Lung microvascular endothelial cell (primary cell): ENCODE data around the gene HNRNPUL1. TPM values are rescaled to one million over a fixed set of nuclear protein-coding genes. Genes with fewer than 3 reads are reported as not detected.
A peak's percentile ranks its signal among the peaks of the same experiment; 100 is the strongest.
"Not testable (repeated sequence)": the region's sequence is repeated elsewhere in the genome, so short reads cannot be mapped to it uniquely, and the experiment has no call there.

Experiments
- DNase-seq, 2 donors: peaks; one replicate each; pipeline versions ENCODE4 v3.0.0 to v3.0.0-alpha.2; 2010; ENCODE audit warnings: low read depth in 2 of 2
- total RNA-seq: library from RNA; depleted of rRNA; stranded (reverse); fragments of >200 nt; gene quantifications from 2 replicates; pipeline ENCODE4 v1.2.1, GENCODE V29; 2014

Gene HNRNPUL1
- total RNA-seq, 1 donor from 2014 or later = 42.1 TPM

DNA sequence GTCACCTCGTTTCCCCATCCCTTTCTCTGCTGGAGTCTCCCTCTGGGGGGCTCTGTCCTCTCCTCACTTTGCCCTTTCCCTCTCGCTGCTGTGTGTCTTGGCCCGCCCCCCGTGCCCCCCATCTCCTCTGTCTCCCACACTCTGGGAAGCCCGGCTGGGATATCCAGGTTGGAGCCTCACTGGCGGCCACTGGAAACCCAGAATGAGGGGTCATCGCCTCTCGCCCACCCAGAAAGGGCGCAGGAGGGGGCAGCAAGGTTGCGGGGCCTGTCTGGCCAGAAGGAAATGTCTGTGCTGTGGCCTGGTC lies 61.4 kb downstream of the HNRNPUL1 start:
- no peak for DNase-seq

DNA sequence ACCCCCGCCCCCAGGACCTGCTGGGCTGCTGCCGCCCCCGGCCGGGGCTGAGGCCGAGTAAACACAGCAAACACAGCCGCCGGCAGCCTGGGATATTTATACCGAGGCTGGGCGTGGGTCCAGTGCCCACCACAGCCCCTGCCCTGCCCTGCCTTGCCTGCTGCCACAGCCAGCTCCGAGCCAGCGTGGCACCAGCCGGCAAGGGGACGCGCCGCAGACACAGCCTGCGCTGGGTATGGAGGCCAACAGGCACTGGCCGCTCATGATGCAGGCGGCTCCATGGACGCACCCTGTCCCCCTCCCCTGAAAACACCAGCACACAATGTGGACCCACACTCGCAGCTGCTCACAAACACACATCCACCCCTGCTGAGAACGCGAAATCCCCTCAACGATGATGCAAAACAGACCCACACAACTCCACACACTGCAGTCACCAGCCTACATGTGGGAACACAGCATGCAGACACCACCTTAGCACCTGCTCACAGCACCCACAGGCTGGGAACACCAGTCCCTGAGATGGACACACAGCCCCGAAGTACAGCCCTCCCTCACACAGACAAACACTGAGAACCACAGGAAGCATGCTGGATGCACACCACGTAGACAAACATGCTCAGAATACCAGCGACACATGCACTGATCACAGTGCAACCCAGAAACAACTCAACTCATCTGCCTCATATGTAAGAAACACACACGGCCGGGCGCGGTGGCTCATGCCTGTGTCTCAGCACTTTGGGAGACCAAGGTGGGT lies 62.0 kb downstream of the HNRNPUL1 start:
- DNase-seq = peak; percentile 71 to 89

DNA sequence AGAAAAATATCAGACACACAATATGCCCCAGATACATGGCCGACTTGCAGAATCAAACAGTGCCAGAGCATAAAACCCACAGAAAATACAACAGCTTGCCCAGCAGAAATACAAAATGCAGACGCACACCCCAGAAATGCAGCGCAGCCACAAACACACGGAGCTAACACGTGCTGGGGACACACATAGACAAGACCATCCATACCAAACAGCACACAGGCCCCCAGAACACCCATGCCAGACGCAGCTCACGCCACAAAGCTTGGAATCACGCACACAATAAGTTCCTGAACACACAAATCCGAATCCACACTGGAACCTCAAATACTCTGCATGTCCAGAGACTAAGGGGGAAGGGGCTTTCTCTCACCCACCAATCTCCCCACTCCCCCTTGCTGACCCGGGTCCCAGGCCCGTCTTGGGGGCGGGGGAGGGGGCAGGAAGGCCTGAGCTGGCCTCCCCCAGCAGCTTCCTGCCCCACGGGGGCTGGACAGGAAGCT lies 63.0 kb downstream of the HNRNPUL1 start:
- no peak for DNase-seq

DNA sequence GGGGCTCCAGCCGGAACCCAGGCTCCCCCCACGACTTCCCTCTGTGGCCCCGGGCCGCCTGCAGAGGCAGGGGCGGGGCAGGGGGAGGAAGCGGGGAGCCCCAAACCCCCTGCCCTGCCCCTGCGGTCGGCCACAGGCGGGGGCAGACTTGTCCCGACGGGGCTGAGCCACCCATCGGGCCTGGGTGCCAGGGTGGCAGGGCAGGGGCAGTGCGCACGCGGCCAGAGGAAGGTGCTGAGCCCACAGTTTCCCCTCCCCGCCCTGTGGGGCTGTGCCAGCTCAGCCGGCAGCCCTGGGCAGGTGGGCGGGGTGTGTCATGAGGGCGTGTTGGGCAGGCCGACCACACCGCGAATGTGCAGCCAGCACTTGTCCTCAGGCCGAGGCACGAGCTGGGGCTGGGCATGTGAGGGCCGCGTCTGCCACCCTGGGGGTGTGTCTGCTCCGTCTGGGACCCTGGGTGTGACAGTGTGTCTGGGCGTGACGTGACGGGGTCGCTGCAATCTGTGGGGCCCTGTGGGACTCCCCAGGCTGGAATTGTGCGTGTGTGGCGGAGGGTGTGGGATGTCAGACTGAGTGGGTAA lies 63.5 kb downstream of the HNRNPUL1 start:
- peak; percentile 91 to 94 for DNase-seq

DNA sequence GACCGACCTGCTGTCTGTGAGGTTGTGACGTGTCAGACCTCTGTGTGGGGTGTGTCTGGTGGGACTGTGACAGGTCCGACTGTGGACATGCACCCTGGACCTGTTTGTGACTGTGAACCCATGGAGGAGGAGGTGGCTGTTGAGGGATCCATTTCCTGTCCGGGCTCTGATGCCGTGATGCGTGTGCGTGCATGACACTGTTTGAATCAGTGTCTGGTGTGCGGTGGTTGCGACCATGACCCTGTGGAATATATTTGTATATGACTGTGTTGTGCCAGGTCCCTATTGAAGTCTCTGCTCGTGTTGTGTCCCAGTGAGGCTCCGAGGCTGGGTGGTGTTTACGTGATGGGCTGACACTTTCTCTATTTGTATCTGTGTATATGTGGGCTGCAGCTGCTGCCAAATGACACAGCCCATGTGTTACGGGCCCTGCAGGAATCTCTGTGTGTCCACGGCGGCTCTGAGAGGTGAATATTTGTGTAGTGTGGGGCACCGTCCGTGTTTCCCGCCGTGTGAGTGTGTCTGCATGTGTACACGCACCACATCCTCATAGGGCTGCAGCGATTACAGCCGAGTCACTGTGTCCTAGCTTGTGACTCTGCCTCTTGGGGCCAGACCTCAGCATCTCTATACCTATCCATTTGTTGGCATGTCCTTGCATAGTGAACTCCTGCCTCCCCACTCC lies 64.1 kb downstream of the HNRNPUL1 start:
- DNase-seq = peak; percentile 63 to 85

DNA sequence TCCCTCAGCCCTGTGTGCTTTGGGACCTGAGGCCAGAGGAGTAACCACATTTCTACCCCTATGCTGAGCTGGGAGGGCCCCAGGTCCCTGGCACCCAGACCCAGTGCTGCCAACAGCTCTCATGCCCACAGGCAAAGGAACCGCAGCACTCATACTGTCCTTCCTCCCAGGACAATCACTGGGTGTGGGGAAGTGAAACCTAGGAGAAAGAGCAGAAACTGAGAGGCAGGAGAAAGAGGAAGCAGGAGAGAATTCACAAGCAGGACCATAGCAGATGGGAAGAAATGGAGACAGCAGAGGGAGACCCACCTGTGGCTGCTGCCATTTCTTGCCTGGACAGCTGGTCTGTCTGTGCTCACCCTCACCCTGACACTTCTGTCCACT lies 64.7 kb downstream of the HNRNPUL1 start:
- DNase-seq = no peak

DNA sequence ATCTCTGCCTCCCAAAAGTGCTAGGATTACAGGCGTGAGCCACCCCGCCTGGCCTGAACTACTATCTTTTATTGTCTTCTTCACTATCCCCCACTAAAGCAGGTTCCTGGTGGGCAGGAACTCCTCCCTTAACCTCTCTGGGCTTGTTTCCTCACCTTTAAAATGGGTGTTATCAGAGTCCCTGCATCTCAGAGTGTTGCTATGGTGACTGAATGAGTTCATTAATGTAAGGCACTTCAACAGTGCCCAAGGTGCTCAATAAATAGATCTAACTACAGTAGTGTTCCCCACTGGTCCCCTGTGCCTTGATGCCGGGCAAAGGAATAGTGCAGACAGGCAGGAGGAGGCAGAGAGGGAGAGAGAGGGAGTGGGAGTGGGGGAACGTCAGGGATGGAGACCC lies 66.3 kb downstream of the HNRNPUL1 start:
- DNase-seq = no peak

DNA sequence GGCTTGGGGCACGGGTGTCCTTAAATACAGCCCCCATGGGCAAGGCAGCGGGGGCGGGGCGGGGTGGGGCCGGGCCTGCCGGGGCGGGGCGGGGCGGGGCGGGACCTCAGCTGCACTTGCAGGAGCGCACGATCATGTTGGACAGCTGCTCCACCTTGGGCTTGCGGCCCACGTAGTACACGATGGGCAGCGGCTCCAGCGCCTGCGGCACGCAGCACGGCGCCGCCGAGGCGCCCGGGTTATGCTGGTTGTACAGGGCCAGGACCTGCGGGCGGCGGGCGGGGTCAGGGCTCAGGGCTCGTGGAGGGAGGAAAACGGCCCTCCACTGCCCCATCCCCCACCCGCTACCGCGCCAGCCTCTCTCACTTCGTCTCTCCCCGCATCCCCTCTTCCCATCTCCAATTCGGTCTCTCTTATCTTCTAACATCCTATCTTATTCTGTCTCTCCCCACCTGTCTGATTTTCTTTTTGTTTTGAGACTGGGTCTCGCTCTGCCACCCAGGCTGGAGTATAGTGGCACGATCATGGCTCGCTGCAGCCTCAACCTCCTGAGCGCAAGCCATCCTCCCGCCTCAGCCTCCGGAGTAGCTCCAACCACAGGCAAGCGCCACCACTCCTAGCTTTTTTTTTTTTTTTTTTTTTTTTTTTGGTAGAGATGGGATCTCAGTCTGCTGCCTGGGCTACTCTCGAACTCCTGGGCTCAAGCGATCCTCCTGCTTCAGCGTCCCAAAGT lies 66.9 kb downstream of the HNRNPUL1 start:
- DNase-seq = no peak

DNA sequence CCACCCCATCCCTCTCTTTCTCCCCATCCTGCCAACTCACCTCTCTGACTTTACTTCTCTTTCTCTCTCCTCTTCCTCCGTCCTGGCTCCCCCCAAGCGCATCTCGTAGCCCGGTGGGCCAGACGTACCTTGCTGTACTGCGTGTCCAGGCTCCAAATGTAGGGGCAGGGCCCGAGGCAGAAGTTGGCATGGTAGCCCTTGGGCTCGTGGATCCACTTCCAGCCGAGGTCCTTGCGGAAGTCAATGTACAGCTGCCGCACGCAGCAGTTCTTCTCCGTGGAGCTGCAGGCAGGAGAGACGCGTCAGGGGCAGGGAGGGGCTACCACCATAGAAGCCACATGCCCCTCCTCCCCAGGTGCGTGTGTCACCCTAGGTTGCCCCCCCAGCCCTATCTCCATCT lies 67.8 kb downstream of the HNRNPUL1 start:
- DNase-seq = no peak

DNA sequence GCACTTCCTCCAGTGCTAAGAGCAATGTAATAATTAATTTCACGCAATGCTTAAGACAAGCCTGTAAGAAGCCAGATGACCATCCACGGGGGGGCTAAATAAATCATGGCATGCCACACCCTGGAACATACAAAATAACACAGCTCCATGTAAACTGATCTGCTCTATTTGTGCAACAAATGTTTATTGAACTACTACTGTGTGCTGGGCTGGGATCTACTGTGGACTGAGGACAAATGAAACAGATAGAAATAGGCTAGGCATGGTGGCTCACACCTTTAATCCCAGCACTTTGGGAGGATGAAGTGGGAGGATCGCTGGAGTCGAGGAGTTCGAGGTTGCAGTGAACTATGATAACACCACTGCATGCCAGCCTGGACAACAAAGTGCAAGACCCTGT lies 68.3 kb downstream of the HNRNPUL1 start:
- no peak for DNase-seq

DNA sequence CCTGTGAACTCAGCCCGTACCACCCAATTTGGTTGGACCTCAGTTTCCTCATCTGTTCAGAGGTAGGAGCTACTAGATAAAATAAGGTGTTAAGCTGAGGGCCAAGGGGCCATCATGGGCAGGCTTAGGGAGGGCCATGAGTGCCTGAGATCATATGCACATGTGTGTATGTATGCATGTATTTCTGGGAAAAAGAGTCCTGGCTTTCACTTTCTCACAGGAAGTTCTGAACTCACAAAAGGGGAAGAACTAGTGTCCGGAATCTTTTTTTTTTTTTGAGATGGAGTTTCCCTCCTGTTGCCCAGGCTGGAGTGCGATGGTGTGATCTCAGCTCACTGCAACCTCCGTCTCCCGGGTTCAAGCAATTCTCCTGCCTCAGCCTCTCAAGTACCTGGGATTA lies 70.6 kb downstream of the HNRNPUL1 start:
- DNase-seq = peak; percentile 66 to 81

DNA sequence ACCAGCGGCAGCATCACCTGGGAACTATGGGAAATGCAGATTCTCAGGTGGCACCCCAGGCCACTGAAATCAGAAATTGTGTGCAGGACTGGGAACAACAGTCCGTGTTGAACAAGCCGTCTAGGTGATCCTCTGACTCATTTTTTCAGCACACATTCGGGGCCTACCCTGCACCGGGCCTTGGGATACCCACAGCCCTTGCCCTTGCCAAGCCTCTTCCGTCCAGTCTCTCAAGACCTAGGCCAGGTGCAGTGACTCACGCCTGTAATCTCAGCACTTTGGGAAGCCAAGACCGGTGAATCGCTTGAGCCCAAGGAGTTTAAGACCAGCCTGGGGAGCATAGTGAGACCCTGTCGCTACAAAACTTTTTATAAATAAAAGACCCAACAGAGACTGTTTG lies 71.3 kb downstream of the HNRNPUL1 start:
- DNase-seq = no peak

DNA sequence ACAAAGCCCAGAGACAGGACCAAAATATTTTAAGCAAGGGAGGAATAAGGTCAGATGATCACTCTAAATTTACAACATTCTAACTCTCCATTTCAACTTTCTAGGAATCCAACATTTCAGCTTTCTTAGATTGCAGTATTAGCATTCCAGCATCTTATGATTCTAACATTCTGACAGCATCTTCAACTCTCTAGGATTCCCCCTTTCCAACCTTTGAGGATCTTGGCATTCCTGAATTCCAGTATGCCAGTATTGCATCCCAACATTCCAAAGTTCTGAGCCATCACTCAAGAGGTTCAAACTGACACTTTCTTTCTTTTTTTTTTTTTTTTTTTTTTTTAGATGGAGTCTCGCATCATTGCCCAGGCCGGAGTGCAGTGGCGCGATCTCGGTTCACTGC lies 75.8 kb downstream of the HNRNPUL1 start:
- DNase-seq = peak in 1 of 2 donors; percentile 30

DNA sequence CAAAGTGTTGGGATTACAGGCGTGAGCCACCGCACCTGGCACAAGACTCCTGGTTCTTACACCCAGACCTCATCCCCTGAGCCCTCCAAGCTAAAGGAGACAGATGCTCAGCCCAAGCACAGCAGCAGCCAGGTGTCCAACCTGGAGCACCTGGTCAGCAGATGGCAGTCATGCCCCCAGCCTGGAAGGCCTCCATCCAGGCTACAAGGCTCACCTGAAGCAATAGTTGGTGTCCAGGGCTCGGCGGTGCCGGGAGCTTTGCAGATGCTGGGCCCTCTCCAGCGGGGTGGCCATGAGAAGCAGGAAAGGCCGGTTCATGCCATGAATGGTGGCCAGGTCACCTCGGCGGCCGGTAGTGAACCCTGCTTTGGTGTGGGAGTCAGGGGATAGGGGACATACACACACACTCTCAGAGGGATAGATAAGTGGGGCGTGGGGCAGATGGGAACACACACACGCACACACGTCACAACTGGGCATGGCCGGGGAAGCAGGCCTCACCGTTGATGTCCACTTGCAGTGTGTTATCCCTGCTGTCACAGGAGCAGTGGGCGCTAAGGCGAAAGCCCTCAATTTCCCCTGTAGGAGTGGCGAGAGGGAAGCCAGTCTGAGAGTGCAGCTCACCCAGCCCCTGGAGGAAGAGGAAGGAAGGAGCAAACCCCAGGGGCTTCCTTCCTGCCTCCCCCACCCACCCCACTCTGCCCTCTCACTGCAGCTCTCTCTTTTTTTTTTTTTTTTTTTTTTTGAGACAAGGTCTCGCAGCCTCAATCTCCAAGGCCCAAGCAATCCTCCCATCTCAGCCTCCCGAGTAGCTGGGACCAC lies 77.7 kb downstream of the HNRNPUL1 start:
- DNase-seq = no peak

DNA sequence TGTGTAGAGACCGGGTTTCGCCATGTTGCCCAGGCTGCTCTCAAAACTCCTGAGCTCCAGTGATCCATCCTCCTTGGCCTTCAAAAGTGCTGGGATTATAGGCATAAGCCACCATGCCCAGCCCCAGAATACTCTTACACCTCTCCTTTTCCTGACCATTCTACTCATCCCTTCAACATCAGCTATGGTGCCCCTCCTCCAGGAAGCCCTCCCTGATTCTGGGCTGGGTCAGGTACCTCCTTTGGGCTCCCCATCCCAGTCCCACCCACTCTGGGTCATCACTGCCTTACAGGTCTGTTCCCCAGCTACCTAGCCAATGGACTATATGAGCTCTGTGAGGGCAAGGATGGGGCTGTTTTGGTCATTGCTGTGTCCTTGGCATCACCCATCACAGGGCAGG lies 80.0 kb downstream of the HNRNPUL1 start:
- DNase-seq = no peak

DNA sequence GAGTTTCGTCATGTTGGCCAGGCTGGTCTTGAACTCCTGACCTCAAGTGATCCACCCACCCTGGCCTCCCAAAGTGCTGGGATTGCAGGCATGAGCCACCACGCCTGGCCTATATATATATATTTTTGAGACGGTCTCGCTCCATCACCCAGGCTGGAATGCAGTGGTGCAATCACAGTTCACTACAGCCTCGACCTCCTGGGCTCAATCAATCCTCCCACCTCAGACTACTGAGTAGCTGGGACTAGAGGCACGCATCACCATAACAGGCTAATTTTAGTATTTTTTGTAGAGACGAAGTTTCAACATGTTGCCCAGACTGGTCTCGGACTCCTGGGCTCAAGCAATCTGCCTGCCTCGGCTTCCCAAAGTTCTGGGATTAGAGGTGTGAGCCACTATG lies 82.7 kb downstream of the HNRNPUL1 start:
- not testable (repeated sequence) for DNase-seq

DNA sequence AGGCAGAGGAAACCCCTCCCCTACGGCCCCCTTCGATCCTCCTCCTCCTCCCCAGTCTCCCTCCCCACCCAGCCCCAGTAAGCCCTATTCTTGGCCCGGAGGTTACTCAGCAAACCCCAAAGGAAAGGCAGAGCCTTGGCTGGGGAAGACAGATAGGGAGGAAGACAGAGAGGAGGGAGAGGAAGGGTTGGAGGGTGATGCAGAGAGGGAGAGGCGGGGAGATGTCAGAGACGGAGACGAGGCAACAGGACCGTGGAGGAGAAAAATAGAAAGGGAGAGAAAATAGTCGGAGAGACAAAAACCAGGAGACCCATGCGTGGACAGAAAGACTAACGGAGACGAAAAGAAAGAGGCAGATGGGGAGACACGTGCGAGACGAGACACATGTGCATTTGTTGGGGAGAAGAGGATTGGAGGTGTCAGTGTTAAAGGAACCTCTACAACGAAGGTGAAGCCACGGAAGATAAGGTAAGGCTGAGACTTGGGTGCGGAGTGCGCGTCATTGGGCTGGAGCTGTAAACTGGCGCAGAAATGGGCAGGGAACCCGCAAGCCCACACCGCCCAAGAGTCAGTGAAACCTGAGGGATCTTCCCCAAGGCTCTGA lies 86.7 kb downstream of the HNRNPUL1 start:
- DNase-seq = peak in 1 of 2 donors; percentile 57

DNA sequence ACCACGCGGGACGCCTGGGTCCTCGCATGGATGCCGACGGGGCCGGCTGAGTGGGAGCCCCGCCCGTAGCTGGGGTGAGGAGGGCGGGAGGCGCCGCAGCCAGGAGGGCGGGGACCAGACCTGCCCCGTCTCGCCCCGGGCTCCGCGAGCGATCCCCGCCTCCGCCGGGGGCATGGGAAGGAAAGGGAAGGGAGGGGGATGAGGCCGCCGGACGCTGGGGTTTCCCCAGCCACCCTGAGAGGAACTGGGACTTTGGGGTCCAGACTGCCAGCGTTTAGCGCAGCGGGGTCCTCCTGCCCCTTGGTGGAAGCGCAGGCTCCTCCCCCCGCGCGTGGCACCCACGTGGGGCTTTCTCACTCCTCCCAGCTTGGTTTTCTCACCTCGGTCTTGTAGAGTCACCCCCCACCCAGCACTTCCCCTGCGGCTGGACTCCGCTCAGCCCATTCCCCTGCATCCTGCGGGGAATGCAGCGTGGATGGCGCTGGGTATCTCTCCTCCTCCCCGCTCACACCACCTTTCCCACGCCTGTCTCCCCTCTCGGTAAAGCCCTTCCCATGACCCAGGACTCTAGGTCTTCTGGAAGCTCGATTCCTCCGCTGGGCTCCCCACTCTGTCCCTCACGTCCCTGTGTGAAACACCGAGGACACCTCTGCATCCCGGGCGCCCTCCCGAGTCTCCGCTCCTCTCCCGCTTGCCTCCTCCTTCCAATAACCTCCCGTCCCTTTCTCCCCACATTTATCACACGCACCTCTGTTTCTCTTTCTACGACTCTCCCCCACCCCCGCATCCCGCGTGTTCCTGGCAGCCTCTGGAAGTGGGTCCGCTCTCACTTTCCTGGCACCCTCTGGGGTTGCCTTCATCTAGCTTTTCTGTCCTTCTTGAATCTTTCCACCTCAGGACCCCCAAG lies 87.4 kb downstream of the HNRNPUL1 start:
- peak; percentile 47 to 82 for DNase-seq

DNA sequence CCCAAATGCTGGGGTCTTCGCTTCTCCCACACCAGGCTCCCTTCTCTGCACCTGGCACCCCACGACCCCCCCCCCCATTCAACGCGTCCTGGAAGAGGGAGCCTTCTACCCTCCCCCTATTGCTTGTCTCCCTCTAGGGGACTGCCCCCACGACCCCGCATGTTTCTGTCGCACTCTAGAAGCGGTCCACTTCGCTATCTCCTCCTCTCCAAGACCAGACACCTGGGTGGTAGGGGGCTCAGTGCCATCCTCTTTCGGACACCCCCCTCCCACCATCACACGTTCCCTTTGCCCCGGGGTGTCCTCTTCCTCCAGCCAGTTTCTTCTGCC lies 88.1 kb downstream of the HNRNPUL1 start:
- no peak for DNase-seq
